T-helper 1 cell (primary cell): ENCODE measurements around the gene KCNA3.

Experiments
- DNase-seq, 5 donors: peaks; one replicate each; pipeline ENCODE4 v3.0.0-alpha.2; 2012 to 2020

KCNA3 gene

DNA sequence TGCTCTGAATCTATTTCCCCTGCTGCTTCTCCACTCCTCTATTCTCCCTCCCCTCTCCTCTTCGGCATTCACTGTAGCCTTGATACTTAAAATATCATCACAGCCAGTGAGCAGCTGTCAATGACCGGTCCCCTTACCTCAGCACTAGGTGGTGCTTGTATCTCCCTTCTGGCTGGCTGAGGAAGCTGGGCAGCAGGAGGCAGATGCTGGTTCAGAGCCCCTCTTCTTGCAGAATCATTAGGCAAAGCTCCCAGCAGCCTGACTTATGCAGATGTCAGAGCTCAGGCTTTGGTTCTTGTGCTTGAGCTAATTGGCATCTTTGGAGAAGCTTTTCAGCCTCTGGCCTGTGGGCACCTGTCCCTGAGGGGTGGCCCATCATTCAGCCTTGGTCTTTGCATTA, 36.7 kb downstream of the KCNA3 start:
- DNase-seq = peak in 1 of 5 donors; percentile 30

DNA sequence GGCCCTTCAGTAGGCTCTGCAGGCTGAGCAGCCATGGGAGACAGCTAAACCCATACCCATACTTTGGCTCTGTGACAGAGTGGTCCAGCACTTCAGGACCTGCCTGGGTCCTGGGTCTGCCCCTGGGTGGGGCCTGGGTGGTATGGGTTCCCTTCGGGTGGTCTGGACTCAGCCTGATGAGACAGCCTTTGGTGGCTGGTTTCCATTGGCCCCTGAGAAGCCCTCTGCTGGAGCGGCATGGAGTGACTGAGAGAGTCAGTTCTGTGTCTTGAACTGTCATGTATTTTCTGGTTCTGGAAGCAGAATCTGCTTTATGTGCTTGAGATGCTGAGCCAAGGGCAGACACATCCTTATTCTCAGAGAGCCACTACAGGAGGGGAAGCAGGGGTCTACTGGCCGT, 37.3 kb downstream of the KCNA3 start:
- peak in 1 of 5 donors; percentile 30 for DNase-seq

DNA sequence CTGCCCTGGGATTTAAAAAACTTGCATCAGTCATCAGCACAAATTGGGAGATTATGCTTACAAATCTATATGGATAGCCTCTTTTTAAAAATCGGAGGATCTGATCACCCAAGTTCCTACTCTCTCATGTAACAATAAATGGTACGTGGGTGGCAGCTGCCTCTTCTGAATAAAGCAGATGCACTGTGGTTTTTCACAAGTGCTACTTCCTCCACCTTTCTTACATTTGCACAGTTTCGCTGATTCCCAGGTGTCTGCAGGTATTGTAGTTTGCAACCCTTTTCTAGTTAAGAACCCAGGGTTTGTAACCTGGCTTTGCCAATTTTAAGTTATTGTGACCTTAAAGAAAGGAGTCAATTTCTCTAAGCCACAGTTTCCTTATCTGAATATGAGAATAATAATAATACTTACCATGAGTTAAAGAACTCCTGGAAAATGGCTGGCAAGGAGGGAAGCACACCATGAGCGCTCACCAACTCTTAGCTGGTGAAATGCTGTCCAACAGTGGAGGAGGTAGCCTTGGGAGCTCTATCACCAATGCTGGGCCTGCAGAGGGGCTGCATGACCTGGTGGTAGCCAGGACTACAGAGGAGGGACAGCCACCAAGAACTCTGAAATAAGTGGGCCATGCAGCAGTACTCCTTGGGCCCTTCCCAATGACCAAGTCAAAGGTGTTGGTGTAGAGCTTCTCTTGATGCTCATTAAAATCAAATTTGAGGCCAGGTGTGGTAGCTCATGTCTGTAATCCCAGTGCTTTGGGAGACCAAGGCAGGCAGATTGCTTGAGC, 38.4 kb downstream of the KCNA3 start:
- peak in 1 of 5 donors; percentile 58 for DNase-seq

DNA sequence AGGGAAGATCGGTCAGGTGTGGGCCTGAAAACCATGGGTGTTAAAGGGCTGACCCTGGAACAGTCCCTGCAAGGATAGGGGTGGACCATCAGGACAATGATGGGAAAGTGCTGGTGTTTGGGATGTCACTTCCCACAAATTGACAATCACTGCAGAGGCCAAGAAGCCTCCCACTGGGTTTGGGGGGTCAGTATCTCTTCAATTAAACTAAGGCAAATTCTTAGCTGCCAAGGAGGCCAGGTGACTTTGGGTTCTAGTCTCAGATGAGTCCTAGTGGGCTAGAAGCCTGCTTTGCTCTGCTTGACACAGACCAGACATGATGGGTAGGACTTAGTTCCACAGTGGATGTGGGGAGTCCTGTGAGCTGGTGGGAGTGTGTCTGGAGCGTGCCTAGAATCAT, 39.3 kb downstream of the KCNA3 start:
- no peak for DNase-seq

DNA sequence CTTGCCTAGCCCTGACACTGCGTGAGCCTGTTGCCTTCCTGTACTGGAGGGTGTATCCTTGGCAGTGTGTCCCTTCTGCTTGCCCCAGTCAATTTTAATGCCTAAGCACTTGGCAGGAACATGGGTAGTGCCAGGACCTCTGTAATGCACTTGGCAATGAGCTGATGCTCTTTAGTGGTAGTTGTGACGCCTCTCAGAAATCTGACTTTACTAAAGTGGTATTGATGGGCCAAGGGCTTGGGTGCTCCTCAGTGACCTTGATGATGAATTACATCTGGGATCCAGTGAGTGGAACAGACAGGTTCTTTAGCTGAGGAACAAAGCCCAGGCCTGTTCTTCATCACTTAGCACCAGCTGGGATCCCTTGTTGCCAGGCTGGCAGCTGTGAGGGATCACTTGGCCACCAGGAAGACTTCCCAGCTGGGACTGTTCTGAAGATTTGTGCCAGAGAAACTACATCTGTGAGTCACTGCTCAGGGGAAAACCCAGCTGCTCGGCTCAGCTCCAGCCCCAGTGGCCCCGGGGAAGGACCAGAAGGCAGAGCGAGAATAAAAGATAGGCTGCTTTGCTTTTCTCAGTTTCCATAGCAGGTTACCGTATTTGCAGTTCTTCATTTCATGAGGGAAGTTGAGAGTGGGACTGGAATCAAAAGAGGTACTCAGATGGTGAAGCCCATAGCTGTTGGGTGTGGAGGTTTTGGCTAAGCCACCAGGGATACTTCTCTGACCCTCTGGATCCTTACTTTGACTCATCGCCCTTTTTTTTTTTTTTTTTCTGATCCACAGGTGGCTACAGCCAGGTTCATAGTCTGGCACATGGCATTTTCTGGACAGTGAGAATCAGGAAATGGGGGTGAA, 40.1 kb downstream of the KCNA3 start:
- peak; percentile 26 to 81 (median 55) for DNase-seq

DNA sequence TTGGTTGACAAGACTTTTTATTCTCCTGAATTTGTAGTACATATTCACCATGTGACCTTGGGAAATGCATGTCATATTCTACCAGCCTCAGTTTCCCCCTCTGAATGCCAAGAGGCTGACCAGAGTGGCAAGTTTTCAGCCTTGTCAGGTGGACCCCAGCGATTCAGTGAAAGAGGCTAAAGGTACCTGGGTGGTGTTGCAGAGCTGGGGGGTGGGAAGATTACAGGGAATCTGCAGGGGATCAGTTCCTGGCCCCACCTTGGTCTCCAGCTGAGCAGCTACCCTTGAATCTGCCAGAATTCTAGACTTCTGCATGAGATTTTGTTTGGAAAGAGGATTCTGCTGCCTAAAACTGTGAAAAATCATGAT, 40.7 kb downstream of the KCNA3 start:
- DNase-seq = no peak

DNA sequence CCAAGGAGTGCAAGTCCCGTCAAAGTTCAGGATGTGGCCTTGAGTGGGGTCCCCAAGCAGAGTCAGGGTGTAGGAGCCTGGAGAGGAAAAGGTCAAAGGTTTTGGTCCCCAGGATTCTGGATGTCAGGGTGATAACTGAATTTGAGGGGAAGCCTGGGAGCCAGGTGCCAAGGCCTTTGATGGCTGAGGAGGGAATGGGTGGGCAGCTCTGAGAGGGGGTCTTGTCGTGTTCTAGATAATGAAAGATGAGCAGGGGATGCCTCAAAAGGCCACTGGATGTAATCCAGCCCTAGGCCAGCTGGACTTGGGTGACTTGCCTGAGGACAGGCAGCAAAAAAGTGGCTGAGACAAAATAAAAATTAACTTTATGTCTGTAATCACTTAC, 41.1 kb downstream of the KCNA3 start:
- DNase-seq = no peak

DNA sequence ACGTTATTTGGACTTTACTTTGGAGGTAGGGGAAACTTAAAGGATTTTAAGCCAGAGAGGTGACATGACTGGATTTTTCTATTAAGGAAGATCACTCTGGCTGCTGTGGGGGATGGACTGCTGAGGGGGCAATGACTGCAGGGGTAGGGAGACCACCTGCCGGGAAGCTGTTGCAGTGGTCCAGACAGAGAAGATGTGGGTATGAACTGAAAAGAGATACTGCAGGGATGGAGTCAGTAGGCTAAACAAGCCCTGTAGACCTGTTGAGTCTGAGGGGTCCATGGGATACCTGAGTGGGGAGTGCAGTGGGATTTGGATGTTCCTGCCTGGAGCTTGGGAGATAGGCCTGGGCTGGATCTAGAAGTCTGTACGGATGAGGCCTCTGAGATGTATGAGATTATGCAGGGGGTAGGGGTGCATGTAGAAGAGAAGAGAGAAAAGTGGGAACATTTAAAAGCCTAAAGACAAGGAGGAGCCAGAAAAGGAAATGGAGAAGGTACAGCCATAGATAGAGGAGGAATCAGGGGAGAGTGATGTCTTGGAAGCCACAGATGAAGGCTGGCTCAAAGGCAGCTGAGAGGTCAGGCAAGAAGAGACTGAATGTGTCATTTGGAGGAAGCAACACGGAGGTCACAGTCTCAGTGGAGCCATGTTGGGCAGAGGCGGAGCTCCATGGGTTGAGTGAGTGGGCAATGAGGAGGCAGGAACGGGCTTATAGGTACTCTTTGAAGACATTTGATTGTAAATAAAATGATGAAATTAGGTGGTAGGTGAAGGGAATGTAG, 42.7 kb downstream of the KCNA3 start:
- DNase-seq = peak in 1 of 5 donors; percentile 55

DNA sequence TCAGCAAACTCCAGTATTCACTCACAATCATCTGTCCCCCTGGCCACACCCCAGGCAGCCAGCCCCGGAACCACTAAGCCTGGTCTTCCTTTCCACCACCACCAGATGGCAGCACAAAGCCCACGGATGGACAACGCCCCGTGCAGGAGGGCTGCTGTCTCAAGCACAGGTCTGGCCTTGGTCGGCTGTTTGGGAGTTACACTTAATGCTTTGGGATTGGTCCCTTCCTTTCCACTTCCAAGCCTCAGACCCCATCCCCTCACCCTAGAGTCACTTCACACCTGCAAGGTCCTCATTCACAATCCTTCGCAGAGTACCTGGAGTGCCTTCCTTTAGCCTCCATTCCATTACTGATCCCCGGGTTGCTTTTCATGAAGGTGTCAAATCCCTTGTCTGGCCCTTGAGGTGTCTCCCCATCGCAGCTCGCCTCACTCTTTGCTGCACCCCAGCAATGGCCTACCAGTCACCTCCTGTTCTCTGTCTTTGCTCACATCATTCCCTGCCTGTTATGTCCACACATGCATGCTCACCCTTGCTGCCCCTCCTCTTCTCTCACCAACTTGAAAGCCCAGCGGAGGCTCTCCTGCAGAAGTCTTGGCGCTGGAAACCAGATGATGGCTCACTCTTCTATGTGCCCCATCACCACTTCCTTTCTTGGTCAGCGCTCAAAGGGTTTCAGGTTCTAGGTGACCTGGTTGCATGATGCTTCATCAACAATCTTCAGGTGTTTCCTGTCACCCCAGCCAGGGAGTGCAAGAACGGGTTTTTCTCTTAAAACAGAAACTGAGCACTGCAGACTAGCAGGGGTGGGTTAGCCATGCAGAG, 43.7 kb downstream of the KCNA3 start:
- DNase-seq = peak; percentile 67 to 96 (median 77)

DNA sequence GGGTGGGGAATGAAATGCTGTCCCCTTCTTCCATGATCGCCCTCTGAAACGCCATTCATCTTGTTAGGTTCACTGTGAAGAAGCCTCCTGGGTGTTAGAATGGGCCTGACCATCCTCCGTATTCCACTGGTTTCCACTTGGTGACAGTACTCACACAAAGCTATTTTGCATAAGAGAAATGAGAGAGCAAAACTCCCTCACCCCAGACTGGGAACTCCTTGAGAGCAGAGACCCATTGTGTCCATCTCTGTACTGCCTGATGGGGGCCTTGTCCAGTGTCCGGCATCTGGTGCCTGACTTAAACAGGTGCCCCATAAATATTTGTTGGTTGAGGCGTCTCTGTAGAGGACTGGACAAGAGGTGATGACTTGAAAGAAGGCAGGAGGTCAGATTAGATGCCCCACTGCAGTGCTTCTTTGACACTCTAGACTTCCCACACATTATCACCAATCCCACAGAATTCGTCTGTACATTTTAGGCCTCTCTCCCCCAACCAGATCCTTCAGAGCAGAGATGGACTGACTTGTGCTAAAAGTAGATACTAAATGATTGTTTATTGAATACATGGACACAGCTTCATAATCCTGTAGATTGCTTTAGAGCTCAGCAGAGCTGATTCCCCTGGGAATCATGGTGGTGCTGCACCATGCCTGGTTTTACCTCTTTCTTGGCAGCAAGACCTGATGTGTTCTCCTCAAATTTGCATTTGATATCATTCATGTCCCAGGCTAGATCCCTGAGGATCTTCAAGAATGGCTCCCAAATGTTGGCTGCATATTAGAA, 46.2 kb downstream of the KCNA3 start:
- DNase-seq = no peak

DNA sequence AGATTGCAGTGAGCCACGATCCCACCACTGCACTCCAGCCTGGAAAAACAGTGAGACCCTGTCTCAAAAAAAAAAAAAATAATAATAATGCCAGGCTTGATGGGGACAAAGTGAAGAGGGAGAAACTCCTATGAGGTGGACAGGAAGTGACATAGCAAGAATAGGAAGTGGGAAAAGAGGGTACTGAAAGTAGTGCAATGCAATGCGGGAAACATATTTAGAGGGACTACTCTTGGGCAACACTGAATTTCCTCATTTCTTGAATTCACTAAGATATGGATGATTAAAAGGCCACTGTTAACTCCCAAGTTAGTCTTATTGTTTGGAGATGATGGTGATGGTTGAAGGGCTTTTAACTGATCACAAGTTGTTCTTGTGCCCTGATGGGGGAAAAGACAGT, 47.0 kb downstream of the KCNA3 start:
- no peak for DNase-seq

DNA sequence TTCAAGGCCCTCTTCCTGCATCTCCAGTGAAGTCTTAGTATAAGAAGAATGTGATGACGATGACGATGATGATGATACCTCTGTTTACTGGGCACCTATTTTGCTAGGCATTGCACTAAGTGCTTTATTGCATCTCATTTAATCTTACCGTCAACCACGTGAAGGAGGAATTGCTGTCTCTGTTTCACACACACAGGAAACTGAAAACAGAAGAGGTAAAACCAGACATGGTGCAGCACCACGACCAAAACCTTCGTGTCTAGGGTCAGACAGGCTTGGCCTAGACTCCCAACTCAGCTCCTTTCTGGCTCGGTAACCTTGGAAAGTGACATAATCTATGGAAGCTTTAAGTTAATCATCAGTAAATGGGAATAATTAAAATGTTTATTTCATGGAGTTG, 47.9 kb downstream of the KCNA3 start:
- peak in 1 of 5 donors; percentile 62 for DNase-seq
